Omental fat pad (tissue), 4 donors: ENCODE data around the gene MBTPS2. TPM values are rescaled to one million over a fixed set of nuclear protein-coding genes. Genes with fewer than 3 reads are reported as not detected.
"Not testable (repeated sequence)": the region's sequence is repeated elsewhere in the genome, so short reads cannot be mapped to it uniquely, and the experiment has no call there.

Experiments used
- ATAC-seq: fragments of 150-250 bp; one replicate; pipeline ENCODE4 v1.9.1; 2016; ENCODE audit warnings: mild to moderate bottlenecking, moderate library complexity; ENCODE audit not compliant: low FRiP score
- DNase-seq: peaks from one replicate; pipeline ENCODE4 v3.0.0-alpha.2; 2019; ENCODE audit warnings: low spot score
- CTCF ChIP-seq, 3 donors: fragments of 450-650 bp; IDR thresholded peaks; one replicate each; pipeline ENCODE4 v1.5.1; 2016 to 2017; ENCODE audit warnings: antibody characterized with exemption in 3 of 3, mild to moderate bottlenecking in 3 of 3, moderate library complexity in 2 of 3
- total RNA-seq, 4 donors: library from RNA; depleted of rRNA; stranded (reverse); fragments of >200 nt; gene quantifications; one replicate each; pipeline ENCODE4 v1.1.0, GENCODE V29; 2016

Gene MBTPS2
- total RNA-seq, 4 donors from 2014 or later, result 7.4 to 12.5 (median 9.2) TPM

- no peak for DNase-seq
Observed at GRCh38 chrX:21853578-21853977, 14.2 kb downstream of the MBTPS2 start.

GRCh38 chrX:21855937-21856415 is 16.6 kb downstream of the MBTPS2 start, which contains the start of gene YY2:
YY2 (plus strand) TSS chrX:21855987; CDS start chrX:21856485, 498 bp downstream.
- ATAC-seq, result no peak
- TF ChIP-seq CTCF (IDR thresholded peaks at IDR 0.05), result no peak
- no peak for DNase-seq

More at GRCh38 chrX:21853578-21853977, 14.2 kb downstream of the MBTPS2 start:
- no peak for ATAC-seq
- no peak for TF ChIP-seq CTCF (IDR thresholded peaks at IDR 0.05)

- no peak for DNase-seq
- no peak for TF ChIP-seq CTCF (IDR thresholded peaks at IDR 0.05)
Observed at GRCh38 chrX:21856504-21856903, 17.1 kb downstream of the MBTPS2 start.

GRCh38 chrX:21863241-21863640 is 23.8 kb downstream of the MBTPS2 start:
- TF ChIP-seq CTCF (IDR thresholded peaks at IDR 0.05), result no peak
- ATAC-seq (no peak), DNase-seq (no peak)

More at GRCh38 chrX:21856504-21856903, 17.1 kb downstream of the MBTPS2 start:
- no peak for ATAC-seq

- ATAC-seq (no peak), DNase-seq (no peak)
Observed at GRCh38 chrX:21865436-21865835, 26.0 kb downstream of the MBTPS2 start.

GRCh38 chrX:21870494-21870893 is 31.1 kb downstream of the MBTPS2 start:
- ATAC-seq (no peak), DNase-seq (no peak)
- no peak for TF ChIP-seq CTCF (IDR thresholded peaks at IDR 0.05)

More at GRCh38 chrX:21865436-21865835, 26.0 kb downstream of the MBTPS2 start:
- no peak for TF ChIP-seq CTCF (IDR thresholded peaks at IDR 0.05)

GRCh38 chrX:21873063-21873775 is 33.8 kb downstream of the MBTPS2 start:
- no peak for ATAC-seq
- no peak for TF ChIP-seq CTCF (IDR thresholded peaks at IDR 0.05)

GRCh38 chrX:21874182-21874581 is 34.8 kb downstream of the MBTPS2 start:
- ATAC-seq, DNase-seq: not testable (repeated sequence)

More at GRCh38 chrX:21873063-21873775, 33.8 kb downstream of the MBTPS2 start:
- DNase-seq, result no peak
